Cardiac muscle cell (in vitro differentiated cells and primary cell): ENCODE data around the gene FAT4. TPM values are rescaled to one million over a fixed set of nuclear protein-coding genes. Genes with fewer than 3 reads are reported as not detected.

Experiments used
- DNase-seq, 2 donors: peaks; one replicate each; pipeline versions ENCODE4 v3.0.0 to v3.0.0-alpha.2; 2010 to 2017; ENCODE audit warnings: low read depth in 1 of 2, low spot score in 1 of 2
- H3K27ac ChIP-seq: fragments of 200-600 bp; sonication (generic); 2 replicates; pipeline ENCODE4 v1.5.1; 2016
- H3K27me3 ChIP-seq: fragments of 200-600 bp; sonication (generic); 2 replicates; pipeline ENCODE4 v1.6.0; 2016; ENCODE audit warnings: control low read depth
- H3K36me3 ChIP-seq: fragments of 200-600 bp; sonication (generic); 2 replicates; pipeline ENCODE4 v1.5.1; 2016; ENCODE audit warnings: control low read depth
- H3K4me1 ChIP-seq: fragments of 200-600 bp; sonication (generic); 2 replicates; pipeline ENCODE4 v1.8.1; 2017; ENCODE audit warnings: low read depth, mild to moderate bottlenecking, mixed run types
- H3K4me3 ChIP-seq: fragments of 200-600 bp; sonication (generic); 2 replicates; pipeline ENCODE4 v1.5.1; 2016; ENCODE audit warnings: mild to moderate bottlenecking
- H3K9me3 ChIP-seq: fragments of 200-600 bp; sonication (generic); 2 replicates; pipeline ENCODE4 v1.5.1; 2017; ENCODE audit warnings: low read depth, mild to moderate bottlenecking, control low read depth
- CTCF ChIP-seq: IDR thresholded peaks from 2 replicates; pipeline ENCODE4 v1.5.1; 2012; ENCODE audit warnings: low read depth, mild to moderate bottlenecking, low read length
- polyA plus RNA-seq: library from polyadenylated mRNA; unstranded; fragments of >200 nt; fragmentation: Nextera tagmentation; extraction: Ambion mirVana; gene quantifications from 2 replicates; pipeline ENCODE4 v1.2.1, GENCODE V29; 2016
- total RNA-seq: library from RNA; depleted of rRNA; stranded (reverse); fragments of >200 nt; gene quantifications from 2 replicates; pipeline ENCODE4 v1.2.3, GENCODE V29; 2016

The FAT4 gene
- total and polyA plus RNA-seq, 2 experiments from 2014 or later = 1.0 to 5.6 TPM

GRCh38 chr4:125313989-125314667 lies 627 bp upstream of the FAT4 start:
- H3K4me1 ChIP-seq = peaks cover 5% of the 10 kb centered on the region
- peak overlapping the region; percentile 90 for H3K4me3 ChIP-seq
- no peak for TF ChIP-seq CTCF
- H3K27ac ChIP-seq = peak overlapping the region; percentile 74
- DNase-seq = peak in 1 of 2 donors; percentile 5
- H3K36me3 ChIP-seq = no peaks in the 10 kb centered on the region
- no peaks in the 10 kb centered on the region for H3K9me3 ChIP-seq
- no peaks in the 10 kb centered on the region for H3K27me3 ChIP-seq

GRCh38 chr4:125315576-125316400 lies 1.0 kb downstream of the FAT4 start:
- peak; percentile 36 for TF ChIP-seq CTCF

GRCh38 chr4:125316401-125316790 lies 1.6 kb downstream of the FAT4 start:
- Histone ChIP-seq H3K9me3 (no peaks in the 10 kb centered on the region), H3K27me3 (no peaks in the 10 kb centered on the region), H3K4me1 (peaks cover 5% of the 10 kb centered on the region), H3K4me3 (peak overlapping the region; percentile 90), H3K36me3 (no peaks in the 10 kb centered on the region), H3K27ac (no peak overlapping the region)
- TF ChIP-seq CTCF = no peak
- peak; percentile 34 to 41 for DNase-seq

More at GRCh38 chr4:125315576-125316400, 1.0 kb downstream of the FAT4 start:
- Histone ChIP-seq H3K4me1 (peaks cover 5% of the 10 kb centered on the region), H3K27me3 (no peaks in the 10 kb centered on the region), H3K9me3 (no peaks in the 10 kb centered on the region), H3K36me3 (no peaks in the 10 kb centered on the region), H3K4me3 (peak overlapping the region; percentile 90), H3K27ac (peak overlapping the region; percentile 73)
- DNase-seq = peak; percentile 66 to 88

GRCh38 chr4:125316791-125317524 lies 2.2 kb downstream of the FAT4 start:
- Histone ChIP-seq H3K9me3 (no peaks in the 10 kb centered on the region), H3K27ac (no peak overlapping the region), H3K4me1 (peaks cover 5% of the 10 kb centered on the region), H3K36me3 (no peaks in the 10 kb centered on the region), H3K4me3 (peak overlapping the region; percentile 90), H3K27me3 (no peaks in the 10 kb centered on the region)
- peak; percentile 37 to 41 for DNase-seq
- peak; percentile 18 for TF ChIP-seq CTCF

GRCh38 chr4:125317525-125317877 lies 2.7 kb downstream of the FAT4 start:
- Histone ChIP-seq H3K36me3 (no peaks in the 10 kb centered on the region), H3K4me1 (peaks cover 5% of the 10 kb centered on the region), H3K9me3 (no peaks in the 10 kb centered on the region), H3K4me3 (peak overlapping the region; percentile 90), H3K27ac (no peak overlapping the region), H3K27me3 (no peaks in the 10 kb centered on the region)
- DNase-seq = peak; percentile 49 to 62
- peak; percentile 73 for TF ChIP-seq CTCF
